T-helper 9 cell (primary cell): ENCODE measurements around the gene BEAN1.

ENCODE experiments used
- DNase-seq: peaks from one replicate; pipeline ENCODE4 v3.0.0-alpha.2; 2020
- total RNA-seq, 2 donors: gene quantifications; one replicate each; lab custom pipeline; 2026; lab: John Stamatoyannopoulos, UW

The BEAN1 gene
- total RNA-seq: 0 reads per million in 2 donors

DNA sequence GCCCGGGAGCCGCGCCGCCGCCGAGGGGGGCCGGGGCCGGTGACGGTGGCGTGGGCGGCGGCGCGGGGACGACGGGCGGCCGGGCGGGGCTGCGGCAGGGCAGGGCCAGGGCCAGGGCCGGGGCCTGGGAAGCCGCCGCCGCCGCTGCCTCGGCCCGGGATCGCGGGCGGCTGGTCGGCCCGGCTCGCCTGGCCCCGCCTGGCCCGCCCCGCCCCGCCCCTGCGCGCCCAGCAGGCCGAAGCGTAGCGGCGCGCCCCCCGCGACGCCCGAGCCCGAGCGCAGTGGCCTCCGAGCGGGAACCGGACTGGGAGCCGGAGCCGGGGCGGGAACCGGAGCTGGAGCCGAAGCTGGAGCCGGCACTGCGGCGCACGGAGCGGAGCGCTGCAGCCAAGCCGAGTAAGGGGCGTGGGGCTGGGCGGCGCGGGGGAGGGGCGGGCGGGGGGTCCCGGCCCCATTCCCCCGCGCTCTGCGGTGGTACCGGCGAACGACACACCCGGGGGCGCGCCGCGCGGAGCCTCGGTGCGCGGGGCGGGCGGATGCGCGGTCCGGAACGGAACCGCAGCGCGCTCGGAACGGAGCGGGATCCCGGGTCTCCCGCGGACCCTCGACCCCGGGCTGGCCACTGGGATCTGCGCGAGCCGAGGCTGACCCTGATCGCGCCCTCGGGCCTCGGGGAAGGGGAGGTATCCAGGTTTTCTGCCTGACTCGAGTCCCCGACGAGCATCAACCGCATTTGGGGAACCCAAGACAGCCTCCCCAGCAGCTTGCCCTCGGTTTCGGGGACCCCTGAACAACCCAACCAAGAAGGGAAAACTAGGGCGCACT lies at the start of gene BEAN1:
TSS of gene BEAN1 (plus strand) at position 260 of the 825 bp plus-strand sequence. CDS start 10,382 bp downstream, outside the sequence.
- DNase-seq: no peak

- no peak for DNase-seq
Measured at GRCh38 chr16:66377324-66377723, 49.8 kb upstream of the BEAN1 start.

DNA sequence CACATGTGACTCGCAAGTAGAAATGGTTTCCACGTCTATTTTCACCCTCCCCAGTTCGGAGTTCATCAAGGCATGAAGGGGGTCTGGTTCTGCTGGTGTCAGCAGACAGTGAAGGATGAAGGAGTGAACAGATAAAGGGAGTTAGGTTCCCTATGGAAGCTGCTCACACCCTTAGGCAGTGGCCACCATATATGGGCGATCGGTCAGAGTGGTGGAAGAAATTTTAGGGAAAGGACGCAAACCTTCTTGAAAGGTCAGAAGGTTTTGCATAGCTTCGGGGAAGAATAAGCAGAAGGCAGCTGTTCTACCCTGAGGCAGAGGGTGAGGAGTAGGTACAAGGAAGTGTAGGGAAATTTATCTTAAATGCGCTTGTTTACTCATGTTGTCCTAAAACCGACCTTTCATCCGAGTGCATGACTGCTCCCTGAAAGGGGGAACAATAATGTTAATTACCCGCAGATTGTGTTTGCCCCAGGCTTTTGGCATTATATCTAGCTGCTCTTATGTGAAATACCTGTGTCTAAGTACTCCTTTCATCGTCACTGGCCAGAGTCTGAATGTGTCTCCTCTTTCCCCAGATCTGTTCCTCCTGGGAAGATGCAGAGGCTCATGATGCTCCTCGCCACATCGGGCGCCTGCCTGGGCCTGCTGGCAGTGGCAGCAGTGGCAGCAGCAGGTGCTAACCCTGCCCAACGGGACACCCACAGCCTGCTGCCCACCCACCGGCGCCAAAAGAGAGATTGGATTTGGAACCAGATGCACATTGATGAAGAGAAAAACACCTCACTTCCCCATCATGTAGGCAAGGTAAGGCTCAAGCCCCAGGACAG lies 48.1 kb upstream of the BEAN1 start:
- no peak for DNase-seq

DNA sequence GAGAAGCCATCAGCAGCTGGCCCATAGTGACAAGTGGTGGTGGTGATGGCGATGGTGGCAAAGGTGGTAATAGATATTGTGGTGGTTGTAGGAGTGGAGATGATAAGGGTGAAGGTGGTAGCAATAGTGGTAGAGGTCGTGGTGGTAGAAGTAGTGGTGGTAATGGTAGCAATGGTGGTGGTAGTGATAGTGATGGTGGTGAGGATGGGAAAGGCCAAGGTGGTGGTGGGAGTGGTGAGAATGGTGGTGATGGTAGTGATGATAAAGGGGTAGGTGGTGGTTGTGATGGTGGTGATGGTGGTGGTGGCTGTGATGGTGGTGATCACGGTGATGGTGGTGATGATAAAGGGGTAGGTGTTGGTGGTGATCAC lies 47.5 kb upstream of the BEAN1 start:
- no peak for DNase-seq

- no peak for DNase-seq
Measured at GRCh38 chr16:66380421-66380820, 46.7 kb upstream of the BEAN1 start.

DNA sequence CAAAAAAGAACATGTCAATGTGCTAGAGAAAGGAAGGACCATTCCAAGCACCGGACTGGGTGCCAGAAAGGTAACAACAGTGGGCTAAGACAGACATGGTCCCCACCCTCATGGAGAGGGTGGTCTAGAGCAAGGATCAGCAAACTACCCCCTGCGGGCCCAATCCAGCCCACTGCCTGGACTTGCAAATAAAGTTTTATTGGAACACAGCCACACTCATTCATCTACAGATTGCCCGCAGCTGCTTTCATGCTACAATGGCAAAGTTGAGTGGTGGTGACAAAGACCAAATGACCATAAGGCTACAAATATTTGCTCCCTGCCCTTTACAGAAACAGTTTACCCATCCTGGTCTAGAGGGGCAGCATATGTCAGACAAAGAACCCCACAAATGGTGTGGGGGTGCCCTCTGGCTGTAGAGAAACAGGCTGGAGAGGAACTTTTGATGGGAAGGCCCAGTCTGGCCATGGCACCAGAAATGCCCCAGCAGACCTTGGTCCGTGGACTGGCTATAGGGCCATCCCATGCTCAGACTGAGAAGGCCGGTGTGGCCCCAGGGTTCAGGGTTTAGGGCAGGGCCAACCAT lies 45.4 kb upstream of the BEAN1 start:
- DNase-seq: no peak

DNA sequence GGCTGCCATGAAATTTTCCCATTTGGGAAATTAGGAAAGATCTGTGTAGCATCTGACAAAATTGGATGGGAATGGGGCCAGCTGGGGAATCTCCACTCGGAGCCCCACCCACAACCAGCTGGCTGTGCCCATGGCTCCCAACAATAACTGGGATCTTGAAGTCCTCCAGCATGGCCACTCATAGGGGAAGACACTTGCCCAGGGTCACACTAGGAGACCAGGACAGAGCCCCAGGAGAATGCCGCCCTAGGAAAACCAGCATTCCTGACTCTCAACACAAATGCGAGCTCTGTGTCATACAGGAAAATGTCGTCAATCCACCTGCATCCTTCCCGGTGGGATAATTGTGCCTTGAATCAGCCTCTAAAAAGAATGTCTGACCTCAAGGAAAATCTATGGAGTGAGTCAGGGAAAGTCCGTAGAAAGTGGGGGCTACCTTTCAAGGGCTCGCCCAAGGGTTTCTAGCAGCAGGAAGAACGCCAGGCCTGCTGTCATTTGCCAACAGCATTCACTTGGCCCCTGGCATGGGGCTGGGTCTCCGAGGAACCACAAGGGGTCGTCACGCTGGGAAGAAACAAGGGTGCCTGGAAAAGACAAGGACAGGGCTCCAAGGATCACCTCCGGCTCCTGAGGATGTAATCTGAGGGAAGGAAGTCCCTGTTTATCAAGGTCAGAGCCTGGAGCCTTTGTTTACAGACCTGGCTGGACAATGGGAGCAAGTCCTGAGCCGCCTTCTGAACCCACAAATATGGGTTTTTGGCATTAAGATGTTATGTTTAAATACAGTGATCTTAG lies 44.7 kb upstream of the BEAN1 start:
- DNase-seq: no peak

GRCh38 chr16:66382966-66383299 lies 44.2 kb upstream of the BEAN1 start:
- no peak for DNase-seq

DNA sequence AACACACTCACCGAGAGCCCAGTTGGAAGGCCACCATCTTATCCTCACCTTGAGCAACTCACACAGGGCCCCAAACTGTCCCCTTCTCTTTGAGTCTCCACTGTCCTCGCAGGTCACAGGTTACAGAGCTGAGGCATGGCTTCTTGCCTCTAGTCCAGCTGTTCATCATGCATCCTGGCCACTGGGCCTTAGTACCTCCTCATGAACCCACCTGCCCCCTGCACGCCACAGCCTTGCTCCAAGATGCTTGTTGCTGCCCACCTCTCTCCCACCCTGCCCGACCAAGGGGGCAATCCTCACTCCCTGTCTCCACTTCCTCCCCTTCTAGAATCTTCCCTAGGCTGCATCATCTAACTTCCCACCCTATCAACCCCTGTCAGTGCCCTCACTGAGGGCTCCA lies 43.5 kb upstream of the BEAN1 start:
- no peak for DNase-seq

- DNase-seq: no peak
Measured at GRCh38 chr16:66385415-66385814, 41.7 kb upstream of the BEAN1 start.

- no peak for DNase-seq
Measured at GRCh38 chr16:66386629-66387622, 40.2 kb upstream of the BEAN1 start.

GRCh38 chr16:66387817-66388332 lies 39.2 kb upstream of the BEAN1 start:
- no peak for DNase-seq

DNA sequence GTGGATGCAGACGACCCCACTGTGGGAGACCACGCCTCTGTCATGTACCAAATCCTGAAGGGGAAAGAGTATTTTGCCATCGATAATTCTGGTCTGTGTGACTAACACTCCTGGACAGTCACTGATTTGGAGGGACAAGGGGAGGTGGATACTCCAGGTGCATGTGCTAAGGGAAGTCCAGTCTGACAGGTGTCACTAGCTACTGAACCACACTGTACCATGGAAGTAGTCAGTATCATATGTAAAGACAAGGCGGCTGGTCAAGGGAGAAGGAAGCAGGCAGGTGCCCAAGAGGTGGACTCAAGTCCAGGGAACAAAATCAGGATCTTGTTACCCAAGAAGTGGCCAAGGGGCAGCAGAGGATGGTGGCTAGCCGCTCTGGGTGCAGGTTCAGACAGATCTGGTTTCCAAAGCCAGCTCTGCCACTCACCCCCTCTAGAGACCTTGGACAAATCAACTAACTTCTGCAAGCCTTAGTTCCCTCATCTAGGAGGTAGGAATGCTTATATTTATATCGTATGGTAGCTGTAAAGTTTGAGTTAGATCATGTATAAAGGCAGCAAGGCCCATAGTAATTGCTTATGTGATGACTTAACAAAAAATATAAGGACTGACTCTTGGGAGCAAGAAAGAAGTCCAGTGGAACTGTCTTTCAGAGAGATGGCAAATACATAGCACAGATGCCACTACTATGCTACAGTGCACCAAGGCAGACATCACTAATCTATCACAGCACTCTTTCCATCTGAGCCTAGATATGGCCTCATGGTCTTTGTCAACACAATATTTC lies 38.5 kb upstream of the BEAN1 start:
- no peak for DNase-seq

GRCh38 chr16:66389256-66390176 lies 37.6 kb upstream of the BEAN1 start:
- no peak for DNase-seq

DNA sequence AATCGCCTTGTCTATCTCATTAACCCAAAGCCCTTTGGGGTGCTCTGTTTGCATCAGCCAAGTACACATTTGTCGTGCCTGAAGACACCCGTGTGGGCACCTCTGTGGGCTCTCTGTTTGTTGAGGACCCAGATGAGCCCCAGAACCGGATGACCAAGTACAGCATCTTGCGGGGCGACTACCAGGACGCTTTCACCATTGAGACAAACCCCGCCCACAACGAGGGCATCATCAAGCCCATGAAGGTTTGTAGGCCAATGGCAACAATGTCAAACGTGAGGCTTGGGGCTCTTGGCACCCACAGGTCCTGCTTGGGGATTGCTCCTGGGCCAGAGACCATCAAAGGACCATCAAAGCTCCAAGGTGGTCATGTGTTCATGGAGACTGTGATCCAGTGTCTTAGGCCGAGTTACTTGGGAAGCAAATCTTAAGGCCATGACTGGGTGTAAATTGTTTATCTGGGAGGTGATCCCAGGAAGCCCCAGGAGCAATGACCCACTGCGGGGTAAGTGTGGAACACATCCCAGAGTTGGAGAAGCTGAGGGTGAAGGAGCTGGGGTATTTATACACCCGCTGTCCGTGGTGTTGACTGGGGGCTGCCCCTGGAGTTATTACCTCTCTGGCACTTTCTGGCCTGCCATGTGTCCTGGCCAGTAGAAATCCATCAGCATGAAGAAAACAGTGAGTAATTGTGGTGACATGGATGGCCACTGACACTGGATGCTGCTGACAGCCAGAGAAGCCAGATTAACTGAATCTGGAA lies 36.6 kb upstream of the BEAN1 start:
- DNase-seq: no peak

- DNase-seq: no peak
Measured at GRCh38 chr16:66391726-66392670, 35.1 kb upstream of the BEAN1 start.

- no peak for DNase-seq
Measured at GRCh38 chr16:66395806-66396555, 31.1 kb upstream of the BEAN1 start.
